HCT116 (cell line): Measurements from ENCODE around the gene COL5A3. TPM values are rescaled to one million over a fixed set of nuclear protein-coding genes. Genes with fewer than 3 reads are reported as not detected.

ENCODE experiments used
- ATAC-seq: fragments of 200-7000 bp; cut with Tn5 transposase; 2 replicates; pipeline ENCODE4 v1.9.1; 2020; ENCODE audit warnings: mild to moderate bottlenecking, moderate library complexity
- BruUV-seq: library from RNA; stranded (reverse); fragments of 400-500 nt; replicated peaks from 2 replicates; lab custom pipeline; 2021; lab: Mats Ljungman, UMichigan
- CTCF ChIA-PET: fragments of 300-600 bp; sonication (Branson Sonifier 250); formaldehyde crosslinking; loops from one replicate; lab custom pipeline; 2021; ENCODE audit warnings: antibody characterized with exemption; lab: Charles Lee
- POLR2A ChIA-PET: fragments of 300-600, 350-600 bp; sonication (Branson Sonifier 250); formaldehyde crosslinking; loops from one replicate; lab custom pipeline; 2021; ENCODE audit warnings: antibody characterized with exemption; lab: Charles Lee
- RAD21 ChIA-PET, 2 experiments: fragments of 300-600 bp; sonication (Branson Sonifier 250); formaldehyde crosslinking; loops; one replicate each; lab custom pipeline; 2023; ENCODE audit warnings: low total read pairs in 2 of 2; ENCODE audit not compliant: uncharacterized antibody in 2 of 2, unreplicated experiment in 2 of 2, low non-redundant PET in 1 of 2; lab: Charles Lee
- DNase-seq: peaks from one replicate; pipeline ENCODE4 v3.0.0-alpha.2; 2010; ENCODE audit warnings: low read depth, low spot score
- H2AFZ ChIP-seq: fragments of 200-600 bp; shearing (Covaris generic), sonication (generic); 2 replicates; pipeline ENCODE4 v1.6.1; 2017; ENCODE audit warnings: low read depth, mixed run types, mixed read lengths, antibody characterized with exemption, low read length; ENCODE audit not compliant: poor library complexity, severe bottlenecking
- H3K27ac ChIP-seq: 2 replicates; pipeline ENCODE4 v1.5.1; 2012; ENCODE audit warnings: low read depth, low read length
- H3K27me3 ChIP-seq: fragments of 200-600 bp; sonication (generic); 2 replicates; pipeline ENCODE4 v1.6.1; 2016; ENCODE audit warnings: mixed run types, low read length, mixed read lengths; ENCODE audit not compliant: insufficient read depth
- H3K36me3 ChIP-seq, 2 experiments: fragments of 200-500 bp in 1 of 2; fragments of 200-600 bp in 1 of 2; sonication (Bioruptor generic) in 1 of 2; sonication (generic) in 1 of 2; 2 replicates each; pipeline versions ENCODE4 v1.5.1 to v1.6.1; 2014 to 2016; ENCODE audit warnings: low read length in 2 of 2, inconsistent platforms in 1 of 2, mixed read lengths in 1 of 2, mixed run types in 1 of 2; ENCODE audit not compliant: insufficient read depth in 2 of 2, control insufficient read depth in 1 of 2
- H3K4me1 ChIP-seq, 2 experiments: fragments of 200-600 bp in 1 of 2; sonication (generic) in 1 of 2; 2 replicates each; pipeline versions ENCODE4 v1.5.1 to v1.6.1; 2012 to 2017; ENCODE audit warnings: low read length in 2 of 2, inconsistent platforms in 1 of 2, mild to moderate bottlenecking in 1 of 2, mixed read lengths in 1 of 2, mixed run types in 1 of 2, moderate library complexity in 1 of 2; ENCODE audit not compliant: insufficient read depth in 2 of 2, control insufficient read depth in 1 of 2
- H3K4me2 ChIP-seq: fragments of 200-600 bp; sonication (generic); 2 replicates; pipeline ENCODE4 v1.6.1; 2017; ENCODE audit warnings: mixed run types, low read length, mixed read lengths
- H3K4me3 ChIP-seq, 2 experiments: fragments of 200-600 bp in 1 of 2; sonication (generic) in 1 of 2; replicated peaks in 1 of 2; 2 replicates each; pipeline ENCODE4 v1.5.1; 2011 to 2016; ENCODE audit warnings: low read length in 2 of 2, control low read depth in 1 of 2, low read depth in 1 of 2, mild to moderate bottlenecking in 1 of 2, mixed read lengths in 1 of 2, mixed run types in 1 of 2
- H3K79me2 ChIP-seq: fragments of 200-600 bp; sonication (generic); 2 replicates; pipeline ENCODE4 v1.6.1; 2017; ENCODE audit warnings: mild to moderate bottlenecking, mixed run types, low read length, moderate library complexity, mixed read lengths; ENCODE audit not compliant: insufficient read depth
- H3K9ac ChIP-seq: fragments of 200-600 bp; sonication (generic); 2 replicates; pipeline ENCODE4 v1.6.1; 2016; ENCODE audit warnings: low read length, mixed read lengths
- H3K9me2 ChIP-seq: fragments of 200-600 bp; sonication (generic), shearing (Covaris generic); 2 replicates; pipeline ENCODE4 v1.6.1; 2017; ENCODE audit warnings: mixed run types, mild to moderate bottlenecking, moderate library complexity; ENCODE audit not compliant: insufficient read depth
- H3K9me3 ChIP-seq, 2 experiments: fragments of 200-500 bp in 1 of 2; fragments of 200-600 bp in 1 of 2; sonication (Bioruptor generic) in 1 of 2; sonication (generic) in 1 of 2; 2 replicates each; pipeline ENCODE4 v1.6.1; 2014 to 2017; ENCODE audit warnings: low read length in 2 of 2, mixed read lengths in 2 of 2, inconsistent platforms in 1 of 2, low read depth in 1 of 2, mild to moderate bottlenecking in 1 of 2, mixed run types in 1 of 2, moderate library complexity in 1 of 2; ENCODE audit not compliant: control insufficient read depth in 1 of 2, insufficient read depth in 1 of 2
- H4K20me1 ChIP-seq: fragments of 200-600 bp; sonication (generic), shearing (Covaris generic); 2 replicates; pipeline ENCODE4 v1.6.1; 2017; ENCODE audit warnings: mixed run types, mild to moderate bottlenecking, moderate library complexity; ENCODE audit not compliant: insufficient read depth
- CBX3 ChIP-seq: IDR thresholded peaks from 2 replicates; pipeline ENCODE4 v1.6.1; 2012; ENCODE audit warnings: low read depth
- EGR1 ChIP-seq: IDR thresholded peaks from 2 replicates; pipeline ENCODE4 v1.6.1; 2012; ENCODE audit warnings: low read depth
- ELF1 ChIP-seq: IDR thresholded peaks from 2 replicates; pipeline ENCODE4 v1.6.1; 2012; ENCODE audit warnings: low read depth, borderline replicate concordance
- EZH2 ChIP-seq: fragments of 200-600 bp; sonication (generic); IDR thresholded peaks from 2 replicates; pipeline ENCODE4 v1.6.1; 2017; ENCODE audit warnings: antibody characterized with exemption, mixed run types
- EZH2phosphoT487 ChIP-seq: fragments of 200-600 bp; IDR thresholded peaks from 2 replicates; pipeline ENCODE4 v1.6.1; 2018; ENCODE audit warnings: antibody characterized with exemption, borderline replicate concordance
- MAX ChIP-seq: IDR thresholded peaks from 2 replicates; pipeline ENCODE4 v1.6.1; 2012
- POLR2A ChIP-seq: IDR thresholded peaks from 2 replicates; pipeline ENCODE4 v1.7.0; 2011; ENCODE audit warnings: borderline replicate concordance; ENCODE audit not compliant: insufficient read depth, insufficient read length; ENCODE audit errors: extremely low read depth
- SP1 ChIP-seq: IDR thresholded peaks from 2 replicates; pipeline ENCODE4 v1.6.1; 2012; ENCODE audit warnings: low read depth
- TCF7L2 ChIP-seq: IDR thresholded peaks from 2 replicates; pipeline ENCODE4 v1.7.0; 2011; ENCODE audit warnings: borderline replicate concordance, inconsistent platforms; ENCODE audit not compliant: insufficient read depth, insufficient read length; ENCODE audit errors: extremely low read depth
- YY1 ChIP-seq: IDR thresholded peaks from 2 replicates; pipeline ENCODE4 v1.6.1; 2011; ENCODE audit warnings: low read length, low read depth, moderate library complexity, mild to moderate bottlenecking; ENCODE audit not compliant: insufficient replicate concordance; ENCODE audit errors: extremely low read depth
- ZBTB33 ChIP-seq: IDR thresholded peaks from 2 replicates; pipeline ENCODE4 v1.6.1; 2011; ENCODE audit warnings: mild to moderate bottlenecking, low read length, moderate library complexity; ENCODE audit not compliant: insufficient replicate concordance; ENCODE audit errors: extremely low read depth
- ZNF274 ChIP-seq: fragments of 200-500 bp; sonication (Bioruptor generic); IDR thresholded peaks from 2 replicates; pipeline ENCODE4 v1.6.1; 2014; ENCODE audit warnings: mild to moderate bottlenecking, low read depth, low read length, inconsistent platforms
- intact Hi-C: fragments of 100-400 bp; cut with micrococcal nuclease; formaldehyde crosslinking; loops from 2 replicates; pipeline ENCODE4 v1.10.0; 2022
- total RNA-seq: library from RNA; stranded (reverse); gene quantifications from one replicate; pipeline ENCODE4 v1.2.1, GENCODE V29; 2021; ENCODE audit not compliant: unreplicated experiment
- TF ChIP-seq, protein P1 (sequence below): IDR thresholded peaks from 2 replicates; pipeline ENCODE4 v1.6.1; 2012; ENCODE audit warnings: low read depth

Gene COL5A3
- total RNA-seq, 1 experiment from 2014 or later: 0.15 TPM

- TSS peak; percentile 40 for BruUV-seq
These were observed 77.5 kb downstream of the COL5A3 start for GRCh38 chr19:9932835-9933234.

GRCh38 chr19:9931629-9932028 lies 78.7 kb downstream of the COL5A3 start:
- H3K9me2 ChIP-seq: no peaks in the 10 kb centered on the region
- intact Hi-C loops: loop anchor here (2.0 to 5.0 kb wide), 2 partner anchors 166 to 181 kb away; no protein-coding TSS in a partner anchor
- POLR2A ChIA-PET: no interaction called here
- H3K36me3 ChIP-seq: no peaks in the 10 kb centered on the region
- RAD21 ChIA-PET: interaction anchor here (0.7 to 2.1 kb wide), 5 partner anchors 69 to 181 kb away, joined by 3 to 9 read pairs (median 4); no protein-coding TSS in a partner anchor
- H3K9me3 ChIP-seq: no peaks in the 10 kb centered on the region
- H3K4me1 ChIP-seq: peaks cover 9 to 25% of the 10 kb centered on the region in 2 experiments; a peak in 3 of 4 replicates
- no peak overlapping the region for H3K4me2 ChIP-seq
- H3K27ac ChIP-seq: no peak overlapping the region
- no peaks in the 10 kb centered on the region for H3K79me2 ChIP-seq
- no peak for DNase-seq
- H3K9ac ChIP-seq: no peak overlapping the region
- no peaks in the 10 kb centered on the region; the same call in 1 of the 2 replicates for H4K20me1 ChIP-seq
- no peak overlapping the region for H3K4me3 ChIP-seq
- BruUV-seq: no TSS peak
- H3K27me3 ChIP-seq: no peaks in the 10 kb centered on the region
- ATAC-seq: no peak
- CTCF ChIA-PET: interaction anchor here (1.1 to 3.2 kb wide), 7 partner anchors 69 to 403 kb away, joined by 3 to 27 read pairs (median 10); partner anchors contain the start of gene P2RY11
- H2AFZ ChIP-seq: no peak overlapping the region
- TF ChIP-seq TCF7L2 (no peak), ELF1 (no peak), ZNF274 (no peak), EZH2 (no peak), POLR2A (no peak), EGR1 (no peak), CBX3 (no peak), SP1 (no peak), MAX (no peak), ZBTB33 (no peak)
- TF ChIP-seq, protein P1, sequence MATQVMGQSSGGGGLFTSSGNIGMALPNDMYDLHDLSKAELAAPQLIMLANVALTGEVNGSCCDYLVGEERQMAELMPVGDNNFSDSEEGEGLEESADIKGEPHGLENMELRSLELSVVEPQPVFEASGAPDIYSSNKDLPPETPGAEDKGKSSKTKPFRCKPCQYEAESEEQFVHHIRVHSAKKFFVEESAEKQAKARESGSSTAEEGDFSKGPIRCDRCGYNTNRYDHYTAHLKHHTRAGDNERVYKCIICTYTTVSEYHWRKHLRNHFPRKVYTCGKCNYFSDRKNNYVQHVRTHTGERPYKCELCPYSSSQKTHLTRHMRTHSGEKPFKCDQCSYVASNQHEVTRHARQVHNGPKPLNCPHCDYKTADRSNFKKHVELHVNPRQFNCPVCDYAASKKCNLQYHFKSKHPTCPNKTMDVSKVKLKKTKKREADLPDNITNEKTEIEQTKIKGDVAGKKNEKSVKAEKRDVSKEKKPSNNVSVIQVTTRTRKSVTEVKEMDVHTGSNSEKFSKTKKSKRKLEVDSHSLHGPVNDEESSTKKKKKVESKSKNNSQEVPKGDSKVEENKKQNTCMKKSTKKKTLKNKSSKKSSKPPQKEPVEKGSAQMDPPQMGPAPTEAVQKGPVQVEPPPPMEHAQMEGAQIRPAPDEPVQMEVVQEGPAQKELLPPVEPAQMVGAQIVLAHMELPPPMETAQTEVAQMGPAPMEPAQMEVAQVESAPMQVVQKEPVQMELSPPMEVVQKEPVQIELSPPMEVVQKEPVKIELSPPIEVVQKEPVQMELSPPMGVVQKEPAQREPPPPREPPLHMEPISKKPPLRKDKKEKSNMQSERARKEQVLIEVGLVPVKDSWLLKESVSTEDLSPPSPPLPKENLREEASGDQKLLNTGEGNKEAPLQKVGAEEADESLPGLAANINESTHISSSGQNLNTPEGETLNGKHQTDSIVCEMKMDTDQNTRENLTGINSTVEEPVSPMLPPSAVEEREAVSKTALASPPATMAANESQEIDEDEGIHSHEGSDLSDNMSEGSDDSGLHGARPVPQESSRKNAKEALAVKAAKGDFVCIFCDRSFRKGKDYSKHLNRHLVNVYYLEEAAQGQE: no peak

More at GRCh38 chr19:9932835-9933234, 77.5 kb downstream of the COL5A3 start:
- no peaks in the 10 kb centered on the region; the same call in 1 of the 2 replicates for H4K20me1 ChIP-seq
- no peaks in the 10 kb centered on the region for H3K9me3 ChIP-seq
- H3K9me2 ChIP-seq: no peaks in the 10 kb centered on the region
- no peak overlapping the region for H3K4me3 ChIP-seq
- ATAC-seq: no peak
- TF ChIP-seq MAX (no peak), EZH2phosphoT487 (no peak), YY1 (no peak)
- TF ChIP-seq, all 23 proteins: peak for 0
- Histone ChIP-seq H3K36me3 (no peaks in the 10 kb centered on the region), H3K9ac (no peak overlapping the region), H3K4me2 (no peak overlapping the region), H3K27ac (no peak overlapping the region), H2AFZ (no peak overlapping the region), H3K27me3 (no peaks in the 10 kb centered on the region), H3K79me2 (no peaks in the 10 kb centered on the region), H3K4me1 (peaks cover 12 to 31% of the 10 kb centered on the region in 2 experiments; a peak in 3 of 4 replicates)
- intact Hi-C loops: loop anchor here (5.0 kb wide), 1 partner anchor 164 kb away; no protein-coding TSS in a partner anchor
- DNase-seq: no peak
- ChIA-PET CTCF (interaction anchor here (1.2 to 3.2 kb wide), 8 partner anchors 68 to 402 kb away, joined by 3 to 27 read pairs (median 8); partner anchors contain the start of genes ICAM5 and P2RY11), RAD21 (interaction anchor here (0.6 to 2.1 kb wide), 3 partner anchors 67 to 167 kb away, joined by 4 to 9 read pairs (median 5); no protein-coding TSS in a partner anchor), POLR2A (interaction anchor here (0.6 kb wide), 1 partner anchor 22 kb away, joined by 3 read pairs; no protein-coding TSS in a partner anchor)
